Fibroblast of skin of scalp (primary cell): Measurements from ENCODE around the gene CHST15.
A peak's percentile ranks its signal among the peaks of the same experiment; 100 is the strongest.
"Not testable (repeated sequence)": the region's sequence is repeated elsewhere in the genome, so short reads cannot be mapped to it uniquely, and the experiment has no call there.

Source experiments
- DNase-seq: peaks from one replicate; pipeline ENCODE4 v3.0.0-alpha.2; 2013

CHST15 gene

GRCh38 chr10:124097883-124098282 lies 4.5 kb upstream of the CHST15 start:
- no peak for DNase-seq

GRCh38 chr10:124096494-124096893 lies 3.1 kb upstream of the CHST15 start:
- no peak for DNase-seq

- DNase-seq, result not testable (repeated sequence)
Observed at GRCh38 chr10:124095801-124096200, 2.4 kb upstream of the CHST15 start.

- DNase-seq, result no peak
Observed at GRCh38 chr10:124095096-124095495, 1.7 kb upstream of the CHST15 start.

- DNase-seq, result no peak
Observed at GRCh38 chr10:124094419-124094785, 1.0 kb upstream of the CHST15 start.

- DNase-seq, result peak; percentile 14
Observed at GRCh38 chr10:124093774-124094418, 498 bp upstream of the CHST15 start.

- peak; percentile 13 for DNase-seq
Observed at GRCh38 chr10:124092250-124092859, 1.0 kb downstream of the CHST15 start.

- no peak for DNase-seq
Observed at GRCh38 chr10:124091646-124092249, 1.6 kb downstream of the CHST15 start.

- no peak for DNase-seq
Observed at GRCh38 chr10:124090601-124091209, 2.7 kb downstream of the CHST15 start.

GRCh38 chr10:124089859-124090258 lies 3.5 kb downstream of the CHST15 start:
- DNase-seq, result no peak

GRCh38 chr10:124088915-124089314 lies 4.5 kb downstream of the CHST15 start:
- no peak for DNase-seq

GRCh38 chr10:124087672-124088634 lies 5.4 kb downstream of the CHST15 start:
- no peak for DNase-seq

- DNase-seq, result no peak
Observed at GRCh38 chr10:124086787-124087671, 6.4 kb downstream of the CHST15 start.

GRCh38 chr10:124086097-124086710 lies 7.2 kb downstream of the CHST15 start:
- no peak for DNase-seq

GRCh38 chr10:124085680-124086079 lies 7.7 kb downstream of the CHST15 start:
- DNase-seq, result no peak

GRCh38 chr10:124084708-124085107 lies 8.7 kb downstream of the CHST15 start:
- DNase-seq, result no peak

- DNase-seq, result no peak
Observed at GRCh38 chr10:124083740-124084397, 9.5 kb downstream of the CHST15 start.

GRCh38 chr10:124083047-124083739 lies 10.2 kb downstream of the CHST15 start:
- DNase-seq, result no peak

- no peak for DNase-seq
Observed at GRCh38 chr10:124082555-124082954, 10.8 kb downstream of the CHST15 start.
